Sigmoid colon (tissue), 7 donors: ENCODE data around the gene ARHGEF6. TPM values are rescaled to one million over a fixed set of nuclear protein-coding genes. Genes with fewer than 3 reads are reported as not detected.

ENCODE experiments used
- DNase-seq: peaks from one replicate; pipeline ENCODE4 v3.0.0-alpha.2; 2019
- H3K27ac ChIP-seq, 4 donors: fragments of 200-600 bp; sonication (generic); one replicate each; pipeline ENCODE4 v1.5.1; 2016 to 2019; ENCODE audit warnings: mild to moderate bottlenecking in 1 of 4
- H3K27me3 ChIP-seq, 3 donors: fragments of 200-600 bp; sonication (generic); one replicate each; pipeline ENCODE4 v1.5.1; 2019; ENCODE audit warnings: mild to moderate bottlenecking in 1 of 3
- H3K36me3 ChIP-seq, 4 donors: fragments of 200-600 bp; sonication (generic); one replicate each; pipeline ENCODE4 v1.5.1; 2016 to 2019
- H3K4me1 ChIP-seq, 4 donors: fragments of 200-600 bp; sonication (generic); one replicate each; pipeline ENCODE4 v1.5.1; 2017 to 2019
- H3K4me3 ChIP-seq, 4 donors: fragments of 200-600 bp; sonication (generic); one replicate each; pipeline ENCODE4 v1.5.1; 2017 to 2019; ENCODE audit warnings: mild to moderate bottlenecking in 2 of 4, moderate library complexity in 1 of 4
- H3K9me3 ChIP-seq, 4 donors: fragments of 200-600 bp in 3 of 4; sonication (generic) in 3 of 4; one replicate each; pipeline versions ENCODE4 v1.5.1 to v1.6.1; 2013 to 2019
- EP300 ChIP-seq, 4 donors: sonication (generic); formaldehyde crosslinking; IDR thresholded peaks; one replicate each; pipeline ENCODE4 v1.6.1; 2017; ENCODE audit warnings: antibody characterized with exemption in 4 of 4
- POLR2A ChIP-seq, 2 donors: fragments of 450-650 bp; IDR thresholded peaks; one replicate each; pipeline ENCODE4 v1.6.1; 2016; ENCODE audit warnings: antibody characterized with exemption in 2 of 2, mild to moderate bottlenecking in 2 of 2, moderate library complexity in 2 of 2
- POLR2AphosphoS5 ChIP-seq, 4 donors: sonication (generic); formaldehyde crosslinking; IDR thresholded peaks; one replicate each; pipeline ENCODE4 v1.6.1; 2017; ENCODE audit warnings: antibody characterized with exemption in 4 of 4
- WGBS, 2 donors: extraction: QIAGEN DNeasy Blood & Tissue Kit; methylation state at CpG; one replicate each; pipeline ENCODE4 v1.1.7; 2013; 5-methylcytosine and 5-hydroxymethylcytosine counted together
- intact Hi-C: fragments of 100-400 bp; cut with DNase I; formaldehyde crosslinking; loops from one replicate; pipeline ENCODE4 v1.15.1; 2023
- polyA plus RNA-seq, 3 donors: library from polyadenylated mRNA; stranded (reverse); fragments of 200-250 nt; gene quantifications; one replicate each; pipeline ENCODE4 v1.2.3, GENCODE V29; 2013
- total RNA-seq, 4 donors: library from RNA; depleted of rRNA; stranded (reverse); fragments of >200 nt; gene quantifications; one replicate each; pipeline ENCODE4 v1.1.0, GENCODE V29; 2016
- TF ChIP-seq, protein P1 (sequence below), 4 experiments: fragments of 450-650 bp in 3 of 4; fragments of 200-600 bp in 1 of 4; IDR thresholded peaks; one replicate each; pipeline ENCODE4 v1.5.1; 2016 to 2019; ENCODE audit warnings: antibody characterized with exemption in 4 of 4, mild to moderate bottlenecking in 3 of 4, moderate library complexity in 2 of 4
- donor health status: healthy with polysubstance abuse.
- donor health status: Bipolar disorder and iron deficiency.
- donor health status: healthy.

Gene ARHGEF6
- total and polyA plus RNA-seq, 7 donors: 2.1 to 26.3 (median 16.1) TPM

DNA sequence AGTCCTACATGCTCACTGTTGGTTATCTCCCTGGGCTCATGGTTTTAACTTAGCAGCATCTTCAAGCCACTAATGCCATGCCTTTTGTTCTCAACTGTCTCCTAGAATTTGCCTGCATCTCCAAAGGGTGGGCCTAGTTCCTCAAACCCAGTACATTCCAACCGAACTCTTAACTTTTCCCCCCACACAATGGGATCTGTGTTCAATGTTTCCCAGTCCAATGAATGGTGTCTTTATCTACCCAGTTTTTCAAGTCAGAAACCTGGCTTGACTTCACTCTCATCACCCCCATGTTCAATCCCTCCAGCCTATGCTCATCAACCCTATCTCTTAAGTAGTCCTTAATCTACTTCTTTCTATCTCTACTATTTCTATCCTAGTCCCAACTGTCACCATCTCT, 119.8 kb downstream of the ARHGEF6 start:
- DNase-seq: no peak
- H3K4me1 ChIP-seq: no peaks in the 10 kb centered on the region
- no peaks in the 10 kb centered on the region for H3K27me3 ChIP-seq
- H3K27ac ChIP-seq: no peak overlapping the region
- intact Hi-C loops: no loop called here
- TF ChIP-seq, protein P1, sequence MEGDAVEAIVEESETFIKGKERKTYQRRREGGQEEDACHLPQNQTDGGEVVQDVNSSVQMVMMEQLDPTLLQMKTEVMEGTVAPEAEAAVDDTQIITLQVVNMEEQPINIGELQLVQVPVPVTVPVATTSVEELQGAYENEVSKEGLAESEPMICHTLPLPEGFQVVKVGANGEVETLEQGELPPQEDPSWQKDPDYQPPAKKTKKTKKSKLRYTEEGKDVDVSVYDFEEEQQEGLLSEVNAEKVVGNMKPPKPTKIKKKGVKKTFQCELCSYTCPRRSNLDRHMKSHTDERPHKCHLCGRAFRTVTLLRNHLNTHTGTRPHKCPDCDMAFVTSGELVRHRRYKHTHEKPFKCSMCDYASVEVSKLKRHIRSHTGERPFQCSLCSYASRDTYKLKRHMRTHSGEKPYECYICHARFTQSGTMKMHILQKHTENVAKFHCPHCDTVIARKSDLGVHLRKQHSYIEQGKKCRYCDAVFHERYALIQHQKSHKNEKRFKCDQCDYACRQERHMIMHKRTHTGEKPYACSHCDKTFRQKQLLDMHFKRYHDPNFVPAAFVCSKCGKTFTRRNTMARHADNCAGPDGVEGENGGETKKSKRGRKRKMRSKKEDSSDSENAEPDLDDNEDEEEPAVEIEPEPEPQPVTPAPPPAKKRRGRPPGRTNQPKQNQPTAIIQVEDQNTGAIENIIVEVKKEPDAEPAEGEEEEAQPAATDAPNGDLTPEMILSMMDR (IDR thresholded peaks at IDR 0.05): no peak
- TF ChIP-seq POLR2AphosphoS5 (IDR thresholded peaks at IDR 0.05): no peak
- no peak for TF ChIP-seq EP300 (IDR thresholded peaks at IDR 0.05)
- no peak for TF ChIP-seq POLR2A (IDR thresholded peaks at IDR 0.05)
- 79 to 88% methylated on average over 1 of the region's 1 CpG for WGBS, 2 donors
- no peaks in the 10 kb centered on the region for H3K9me3 ChIP-seq
- no peak overlapping the region for H3K4me3 ChIP-seq
- H3K36me3 ChIP-seq: no peaks in the 10 kb centered on the region

DNA sequence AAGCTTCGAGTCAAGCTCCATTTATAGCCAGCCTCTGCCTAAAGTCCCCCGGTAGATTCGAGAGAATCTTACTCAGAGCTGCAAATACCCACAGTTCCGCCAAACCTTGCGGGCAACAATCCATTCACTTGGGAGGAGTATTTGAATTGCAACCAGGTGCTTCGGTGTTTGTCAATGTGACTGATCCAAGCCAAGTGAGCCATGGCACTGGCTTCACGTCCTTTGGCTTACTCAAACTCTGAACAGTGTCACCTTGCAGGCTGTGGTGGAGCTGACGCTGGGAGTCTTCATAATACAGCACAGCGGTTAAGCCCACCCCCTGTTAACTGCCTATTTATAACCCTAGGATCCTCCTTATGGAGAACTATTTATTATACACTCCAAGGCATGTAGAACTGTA, 121.6 kb downstream of the ARHGEF6 start:
- TF ChIP-seq, protein P1 (IDR thresholded peaks at IDR 0.05): no peak
- no peak for TF ChIP-seq POLR2AphosphoS5 (IDR thresholded peaks at IDR 0.05)
- TF ChIP-seq POLR2A (IDR thresholded peaks at IDR 0.05): no peak
- no peaks in the 10 kb centered on the region for H3K36me3 ChIP-seq
- no peaks in the 10 kb centered on the region for H3K4me1 ChIP-seq
- no peaks in the 10 kb centered on the region for H3K9me3 ChIP-seq
- no peaks in the 10 kb centered on the region for H3K27me3 ChIP-seq
- intact Hi-C loops: no loop called here
- H3K4me3 ChIP-seq: no peak overlapping the region
- 86 to 89% methylated on average over 9 of the region's 9 CpGs for WGBS, 2 donors
- DNase-seq: no peak
- no peak overlapping the region for H3K27ac ChIP-seq

GRCh38 chrX:136658151-136658550, 122.6 kb downstream of the ARHGEF6 start:
- DNase-seq: no peak
- no peaks in the 10 kb centered on the region for H3K9me3 ChIP-seq
- no peaks in the 10 kb centered on the region for H3K27me3 ChIP-seq
- H3K27ac ChIP-seq: no peak overlapping the region
- WGBS, 2 donors: 65 to 79% methylated on average over 5 of the region's 5 CpGs
- TF ChIP-seq POLR2AphosphoS5 (IDR thresholded peaks at IDR 0.05): no peak
- no peak for TF ChIP-seq POLR2A (IDR thresholded peaks at IDR 0.05)
- TF ChIP-seq, protein P1 (IDR thresholded peaks at IDR 0.05): no peak
- no peak for TF ChIP-seq EP300 (IDR thresholded peaks at IDR 0.05)
- no peaks in the 10 kb centered on the region for H3K36me3 ChIP-seq
- no peak overlapping the region for H3K4me3 ChIP-seq
- intact Hi-C loops: no loop called here
- no peaks in the 10 kb centered on the region for H3K4me1 ChIP-seq

DNA sequence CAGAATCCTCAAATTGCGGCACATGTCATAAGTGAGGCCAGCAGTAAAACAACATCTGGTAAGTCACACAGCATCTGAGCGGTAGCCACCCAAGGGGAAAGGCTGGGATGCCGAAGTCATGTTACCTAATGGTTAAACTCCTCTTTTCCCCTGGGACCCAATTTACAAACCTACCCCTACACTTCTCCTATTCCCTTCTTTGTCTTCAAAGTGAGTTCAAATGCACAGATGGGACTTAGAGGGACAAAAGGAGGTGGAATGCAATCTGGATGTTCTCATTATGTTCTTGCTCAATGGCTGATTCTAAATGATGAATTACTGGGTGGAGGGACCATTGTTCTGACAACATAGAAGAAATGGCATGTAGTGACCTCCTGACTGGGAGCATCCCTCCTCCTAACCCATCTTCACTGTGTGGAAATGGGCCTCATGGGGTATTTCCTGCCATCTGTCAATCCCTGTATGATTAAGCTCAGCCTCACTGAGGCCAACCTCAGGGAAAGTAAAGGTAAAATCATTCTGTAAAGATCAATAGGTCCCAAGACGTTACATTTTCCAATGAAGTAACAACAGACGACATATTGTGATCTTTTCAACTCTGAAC, 124.3 kb downstream of the ARHGEF6 start:
- Histone ChIP-seq H3K27ac (no peak overlapping the region), H3K36me3 (no peaks in the 10 kb centered on the region), H3K4me3 (no peak overlapping the region), H3K4me1 (no peaks in the 10 kb centered on the region), H3K27me3 (no peaks in the 10 kb centered on the region), H3K9me3 (no peaks in the 10 kb centered on the region)
- TF ChIP-seq POLR2AphosphoS5 (IDR thresholded peaks at IDR 0.05) (no peak), POLR2A (IDR thresholded peaks at IDR 0.05) (no peak), EP300 (IDR thresholded peaks at IDR 0.05) (no peak)
- TF ChIP-seq, protein P1 (IDR thresholded peaks at IDR 0.05): no peak
- 86 to 90% methylated on average over 5 of the region's 5 CpGs for WGBS, 2 donors
- no peak for DNase-seq
- intact Hi-C loops: no loop called here
